ENCODE measurements around the gene GLI1.
"Not testable (repeated sequence)": the region's sequence is repeated elsewhere in the genome, so short reads cannot be mapped to it uniquely, and the experiment has no call there.

The GLI1 gene

GRCh38 chr12:57441846-57442427 lies 17.6 kb upstream of the GLI1 start:
- no peak for DNase-seq (ENCODE audit: low read depth)
- H3K4me3 ChIP-seq (ENCODE audit: control insufficient read depth, low read depth, low read length), result no peak overlapping the region
- no peak for TF ChIP-seq CTCF (IDR thresholded peaks at IDR 0.05; ENCODE audit: control insufficient read depth, insufficient read depth, low read depth, low read length, missing control alignments)

- not testable (repeated sequence) for DNase-seq (ENCODE audit: low read depth); H3K4me3 ChIP-seq (ENCODE audit: control insufficient read depth, low read depth, low read length)
Observed at GRCh38 chr12:57444337-57444736, 15.2 kb upstream of the GLI1 start.

- TF ChIP-seq CTCF (IDR thresholded peaks at IDR 0.05; ENCODE audit: control insufficient read depth, insufficient read depth, low read depth, low read length, missing control alignments), result no peak
- no peak overlapping the region for H3K4me3 ChIP-seq (ENCODE audit: control insufficient read depth, low read depth, low read length)
- DNase-seq (ENCODE audit: low read depth), result no peak
Observed at GRCh38 chr12:57444744-57445143, 14.8 kb upstream of the GLI1 start.

- DNase-seq (ENCODE audit: low read depth), result no peak
- TF ChIP-seq CTCF (IDR thresholded peaks at IDR 0.05; ENCODE audit: control insufficient read depth, insufficient read depth, low read depth, low read length, missing control alignments), result no peak
- no peak overlapping the region for H3K4me3 ChIP-seq (ENCODE audit: control insufficient read depth, low read depth, low read length)
Observed at GRCh38 chr12:57446292-57446960, 13.2 kb upstream of the GLI1 start.

GRCh38 chr12:57448669-57449068 lies 10.9 kb upstream of the GLI1 start:
- no peak overlapping the region for H3K4me3 ChIP-seq (ENCODE audit: control insufficient read depth, low read depth, low read length)
- no peak for TF ChIP-seq CTCF (IDR thresholded peaks at IDR 0.05; ENCODE audit: control insufficient read depth, insufficient read depth, low read depth, low read length, missing control alignments)
- DNase-seq (ENCODE audit: low read depth), result no peak

GRCh38 chr12:57449375-57449774 lies 10.2 kb upstream of the GLI1 start:
- no peak for DNase-seq (ENCODE audit: low read depth)
- H3K4me3 ChIP-seq (ENCODE audit: control insufficient read depth, low read depth, low read length), result no peak overlapping the region
- TF ChIP-seq CTCF (IDR thresholded peaks at IDR 0.05; ENCODE audit: control insufficient read depth, insufficient read depth, low read depth, low read length, missing control alignments), result no peak

- no peak for TF ChIP-seq CTCF (IDR thresholded peaks at IDR 0.05; ENCODE audit: control insufficient read depth, insufficient read depth, low read depth, low read length, missing control alignments)
- no peak for DNase-seq (ENCODE audit: low read depth)
- no peak overlapping the region for H3K4me3 ChIP-seq (ENCODE audit: control insufficient read depth, low read depth, low read length)
Observed at GRCh38 chr12:57450057-57450456, 9.5 kb upstream of the GLI1 start.
